ENCODE measurements around the gene PSTPIP2.
"Not testable (repeated sequence)": the region's sequence is repeated elsewhere in the genome, so short reads cannot be mapped to it uniquely, and the experiment has no call there.

The PSTPIP2 gene

GRCh38 chr18:46069524-46069923, 2.5 kb downstream of the PSTPIP2 start:
- no peak for DNase-seq

- no peak for DNase-seq
These were observed 3.3 kb downstream of the PSTPIP2 start for GRCh38 chr18:46068763-46069162.

GRCh38 chr18:46067438-46068007, 4.5 kb downstream of the PSTPIP2 start:
- DNase-seq = no peak

GRCh38 chr18:46062781-46063180, 9.3 kb downstream of the PSTPIP2 start:
- DNase-seq = no peak

- no peak for DNase-seq
These were observed 10.3 kb downstream of the PSTPIP2 start for GRCh38 chr18:46061796-46062195.

- no peak for DNase-seq
These were observed 10.7 kb downstream of the PSTPIP2 start for GRCh38 chr18:46061387-46061786.

GRCh38 chr18:46060359-46060841, 11.7 kb downstream of the PSTPIP2 start:
- DNase-seq = no peak

- no peak for DNase-seq
These were observed 16.2 kb downstream of the PSTPIP2 start for GRCh38 chr18:46055838-46056230.

- no peak for DNase-seq
These were observed 16.9 kb downstream of the PSTPIP2 start for GRCh38 chr18:46054956-46055837.

DNA sequence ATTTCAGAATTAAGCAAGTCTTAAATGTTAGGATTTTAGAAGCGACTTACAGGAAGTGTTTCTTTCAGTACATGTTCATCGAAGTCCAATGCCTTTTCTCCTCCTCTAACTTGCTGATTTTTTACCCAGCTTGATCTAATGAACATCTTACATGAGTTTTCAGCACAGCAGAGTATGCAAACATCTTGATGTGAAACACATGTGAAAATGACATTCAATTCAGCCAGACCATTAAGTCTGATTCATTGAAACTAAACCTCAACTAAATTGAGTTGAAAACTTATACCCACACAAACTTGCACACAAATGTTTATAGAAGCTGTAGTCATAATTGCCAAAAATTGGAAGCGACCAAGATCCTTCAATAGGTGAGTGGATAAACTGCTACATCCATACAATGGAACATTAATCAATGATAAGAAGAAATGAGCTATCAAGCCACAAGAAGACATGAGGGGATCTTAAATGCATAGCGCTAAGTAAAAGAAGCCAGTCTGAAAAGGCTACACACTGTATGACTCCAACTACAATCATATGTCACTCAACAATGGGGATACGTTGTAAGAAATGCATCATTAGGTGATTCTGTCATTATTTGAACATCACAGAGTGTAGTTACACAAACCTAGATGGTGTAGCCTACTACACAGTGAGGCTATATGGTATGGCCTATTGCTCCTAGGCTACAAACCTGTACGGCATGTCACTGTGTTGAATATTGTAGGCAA, 18.5 kb downstream of the PSTPIP2 start:
- no peak for DNase-seq

GRCh38 chr18:46051731-46052461, 20.2 kb downstream of the PSTPIP2 start:
- no peak for DNase-seq

GRCh38 chr18:46050268-46050667, 21.8 kb downstream of the PSTPIP2 start:
- no peak for DNase-seq

DNA sequence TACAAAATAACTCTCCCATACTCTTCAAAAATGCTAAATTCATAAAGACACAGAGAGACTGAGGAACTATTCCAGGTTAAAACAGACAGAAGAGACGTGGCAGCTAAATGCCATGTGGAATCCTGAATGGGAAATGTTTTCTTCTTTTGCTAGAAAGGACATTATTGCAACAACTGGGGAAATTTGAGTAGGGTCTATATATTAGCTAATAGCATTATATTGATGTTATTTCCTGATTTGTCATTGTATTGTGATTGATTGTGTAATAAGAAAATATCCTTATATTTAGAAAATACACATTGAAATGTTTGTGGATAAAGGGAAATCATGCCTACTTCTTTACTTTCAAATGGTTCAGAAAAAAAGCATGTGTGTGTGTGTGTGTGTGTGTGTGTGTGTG, 23.4 kb downstream of the PSTPIP2 start:
- DNase-seq = no peak

- DNase-seq = not testable (repeated sequence)
These were observed 24.7 kb downstream of the PSTPIP2 start for GRCh38 chr18:46047369-46047768.

- no peak for DNase-seq
These were observed 25.4 kb downstream of the PSTPIP2 start for GRCh38 chr18:46046688-46047087.

- DNase-seq = no peak
These were observed 25.9 kb downstream of the PSTPIP2 start for GRCh38 chr18:46046126-46046525.

DNA sequence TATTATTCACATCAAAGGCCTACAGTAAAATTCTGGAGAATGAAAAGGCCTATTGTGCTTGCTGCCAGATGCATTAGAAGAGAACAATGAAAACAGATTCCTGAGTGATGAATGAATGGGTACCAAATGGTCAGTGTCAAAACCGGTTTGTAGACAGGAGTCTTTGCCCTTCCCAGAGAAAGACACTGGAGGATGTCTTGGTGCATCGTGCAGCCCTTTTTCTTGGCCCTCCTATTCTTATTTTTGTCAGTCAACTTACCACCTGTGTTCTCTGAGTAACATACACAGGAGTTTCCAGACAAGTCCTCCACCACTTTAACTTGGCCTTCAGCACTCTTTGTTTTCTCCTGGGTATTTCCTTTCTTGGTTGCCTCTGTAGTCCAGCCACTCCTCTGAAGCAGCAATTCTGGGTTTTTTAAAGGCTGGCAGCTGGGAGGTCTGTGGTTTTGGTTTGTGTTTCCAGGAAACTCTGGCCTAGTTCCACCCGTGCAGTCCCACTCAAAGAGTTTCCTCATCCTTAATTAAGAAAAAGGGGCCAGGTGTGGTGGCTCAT, 29.4 kb downstream of the PSTPIP2 start:
- no peak for DNase-seq

- no peak for DNase-seq
These were observed 31.3 kb downstream of the PSTPIP2 start for GRCh38 chr18:46040747-46041104.

DNA sequence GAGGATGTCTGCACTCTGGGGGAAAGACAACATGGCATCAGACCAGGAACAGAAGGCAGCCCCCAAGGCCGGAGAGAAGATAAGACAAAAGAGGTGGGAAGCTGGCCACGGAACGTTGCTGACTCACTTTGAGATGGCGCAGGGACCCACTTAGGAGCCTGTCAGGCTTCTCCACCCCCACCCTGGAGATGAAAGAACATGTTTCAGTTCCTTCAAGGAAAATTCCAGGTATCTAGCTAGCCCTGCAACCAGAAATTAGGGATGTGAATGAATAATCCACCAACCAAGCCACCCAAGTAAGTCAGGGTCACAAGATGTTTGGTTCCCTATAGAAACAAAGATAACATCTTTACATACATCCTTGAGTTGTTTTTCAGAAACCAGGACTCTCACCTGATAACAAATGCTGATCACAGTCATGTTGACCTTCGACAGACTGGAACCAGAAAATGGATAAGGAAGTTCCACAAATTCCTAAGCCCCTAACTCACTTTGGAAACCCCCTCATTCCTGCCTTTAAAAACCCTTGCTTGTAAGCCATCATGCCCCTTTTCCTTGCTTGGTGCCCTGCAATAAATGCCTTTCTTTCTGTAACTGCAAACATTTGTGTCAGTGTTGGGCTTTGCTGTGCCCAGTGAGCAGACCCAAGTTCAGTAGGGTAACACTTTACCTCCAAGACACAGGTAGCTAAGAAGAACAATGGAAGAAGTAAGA, 31.9 kb downstream of the PSTPIP2 start:
- DNase-seq = no peak

DNA sequence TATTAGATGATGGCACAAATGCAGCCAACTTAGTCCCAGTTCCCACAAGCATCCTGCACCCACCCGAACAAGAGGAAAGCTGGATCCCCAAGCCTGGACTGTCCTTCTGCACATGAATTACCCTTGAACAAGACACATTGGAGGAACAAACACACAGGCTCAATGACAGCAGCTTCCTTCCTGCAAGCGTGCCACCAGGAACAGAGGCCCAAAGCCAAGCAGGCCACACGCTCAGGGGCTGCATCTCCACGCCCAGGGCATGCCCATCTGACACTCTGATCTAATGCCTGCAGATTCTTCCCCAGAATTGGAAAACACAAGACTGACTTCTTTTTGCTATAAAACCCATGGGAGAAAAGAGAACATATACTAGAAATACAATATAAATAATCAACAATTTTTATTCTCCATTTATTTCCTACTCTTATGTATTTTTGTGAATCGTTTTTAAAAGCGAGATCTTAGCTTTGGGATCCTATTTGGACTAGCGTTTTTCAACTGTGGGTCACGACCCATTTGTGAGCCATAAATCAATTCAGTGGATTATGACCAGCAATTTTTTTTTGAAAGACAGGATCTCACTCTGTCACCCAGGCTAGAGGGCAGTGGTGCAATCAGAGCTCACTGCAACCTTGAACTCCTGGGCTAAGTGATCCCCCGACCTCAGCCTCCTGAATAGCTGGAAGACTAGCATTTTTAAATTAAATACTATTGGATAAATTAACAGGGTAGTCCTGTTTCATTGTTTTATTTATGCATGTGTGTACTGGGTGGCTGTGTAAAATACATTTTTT, 34.4 kb downstream of the PSTPIP2 start:
- DNase-seq = no peak

Data from NCI-H1105 treated with DMSO at 0.1 percent for 48 hours (cell line).